A673 (cell line): ENCODE measurements around the gene CASZ1.

Experiments used
- EZH2 ChIP-seq: fragments of 200-600 bp; sonication (generic); IDR thresholded peaks from 2 replicates; pipeline ENCODE4 v1.6.1; 2017; ENCODE audit warnings: borderline replicate concordance, low read depth, mild to moderate bottlenecking, mixed read lengths, antibody characterized with exemption, low read length; ENCODE audit not compliant: poor library complexity, severe bottlenecking
- TF ChIP-seq, protein P1 (sequence below): fragments of 300-800, 200-600 bp; sonication (generic); conservative IDR thresholded peaks from 2 replicates; pipeline ENCODE4 v1.5.1; 2017; ENCODE audit warnings: low read depth, mild to moderate bottlenecking, antibody characterized with exemption, low read length, moderate library complexity, mixed read lengths

DNA sequence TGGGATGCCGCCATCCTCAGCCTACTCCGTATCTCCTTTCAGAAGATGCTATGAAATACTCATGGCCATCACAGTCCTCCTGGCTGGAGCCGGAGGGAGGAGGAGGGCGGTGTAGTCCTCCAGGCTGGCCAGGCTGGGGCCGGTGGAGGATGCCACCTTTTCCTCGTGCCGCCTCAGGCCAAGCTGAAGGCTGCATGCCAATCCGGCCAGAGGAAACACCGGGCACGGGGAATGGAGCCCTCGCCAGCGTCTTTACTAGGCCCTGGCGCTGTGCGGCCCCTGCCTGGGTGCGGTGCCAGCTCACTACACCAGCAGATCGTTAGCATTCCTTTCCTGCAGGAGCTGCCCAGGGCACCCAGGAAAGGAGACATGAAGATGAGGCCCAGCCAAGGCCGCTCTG, 70.1 kb downstream of the CASZ1 start:
- TF ChIP-seq, protein P1, sequence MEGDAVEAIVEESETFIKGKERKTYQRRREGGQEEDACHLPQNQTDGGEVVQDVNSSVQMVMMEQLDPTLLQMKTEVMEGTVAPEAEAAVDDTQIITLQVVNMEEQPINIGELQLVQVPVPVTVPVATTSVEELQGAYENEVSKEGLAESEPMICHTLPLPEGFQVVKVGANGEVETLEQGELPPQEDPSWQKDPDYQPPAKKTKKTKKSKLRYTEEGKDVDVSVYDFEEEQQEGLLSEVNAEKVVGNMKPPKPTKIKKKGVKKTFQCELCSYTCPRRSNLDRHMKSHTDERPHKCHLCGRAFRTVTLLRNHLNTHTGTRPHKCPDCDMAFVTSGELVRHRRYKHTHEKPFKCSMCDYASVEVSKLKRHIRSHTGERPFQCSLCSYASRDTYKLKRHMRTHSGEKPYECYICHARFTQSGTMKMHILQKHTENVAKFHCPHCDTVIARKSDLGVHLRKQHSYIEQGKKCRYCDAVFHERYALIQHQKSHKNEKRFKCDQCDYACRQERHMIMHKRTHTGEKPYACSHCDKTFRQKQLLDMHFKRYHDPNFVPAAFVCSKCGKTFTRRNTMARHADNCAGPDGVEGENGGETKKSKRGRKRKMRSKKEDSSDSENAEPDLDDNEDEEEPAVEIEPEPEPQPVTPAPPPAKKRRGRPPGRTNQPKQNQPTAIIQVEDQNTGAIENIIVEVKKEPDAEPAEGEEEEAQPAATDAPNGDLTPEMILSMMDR = no peak
- no peak for TF ChIP-seq EZH2
